ENCODE data around the gene TPO.

GRCh38 chr2:1563943-1564891, 151.0 kb downstream of the TPO start:
- TF ChIP-seq CTCF (IDR thresholded peaks at IDR 0.05), result no peak
- no peak for TF ChIP-seq POLR2AphosphoS5 (IDR thresholded peaks at IDR 0.05; ENCODE audit: low read depth, low read length)

Data from Panc1 (cell line).